Measurements from ENCODE around the gene IFT172.

Gene IFT172

GRCh38 chr2:27498975-27499374, 9.4 kb upstream of the IFT172 start:
- Histone ChIP-seq H4K20me1 (ENCODE audit: insufficient read depth, low read length) (no peaks in the 10 kb centered on the region), H3K9me3 (ENCODE audit: insufficient read depth, low read length, severe bottlenecking) (no peaks in the 10 kb centered on the region), H2AFZ (ENCODE audit: low read depth, low read length) (no peak overlapping the region), H3K79me2 (ENCODE audit: insufficient read depth, low read length) (no peaks in the 10 kb centered on the region), H3K27ac (ENCODE audit: low read length) (no peak overlapping the region), H3K4me1 (ENCODE audit: insufficient read depth, low read length) (no peaks in the 10 kb centered on the region), H3K36me3 (ENCODE audit: insufficient read depth, low read length) (no peaks in the 10 kb centered on the region), H3K4me2 (ENCODE audit: insufficient read depth, low read length) (no peak overlapping the region), H3K27me3 (ENCODE audit: insufficient read depth, low read length, poor library complexity) (peaks cover 8% of the 10 kb centered on the region), H3K9ac (ENCODE audit: low read depth, low read length) (no peak overlapping the region), H3K4me3 (ENCODE audit: low read depth in 1 of 2, low read length in 2 of 2) (no peak overlapping the region)
- DNase-seq (no peak), ATAC-seq (ENCODE audit: insufficient read depth, low read depth) (no peak)
- TF ChIP-seq CTCF (IDR thresholded peaks at IDR 0.05; ENCODE audit: borderline replicate concordance, extremely low read depth, low read length, poor library complexity, severe bottlenecking) (no peak), EZH2 (IDR thresholded peaks at IDR 0.05; ENCODE audit: borderline replicate concordance, low read depth, low read length, severe bottlenecking) (no peak)

GRCh38 chr2:27497288-27497627, 7.7 kb upstream of the IFT172 start:
- Histone ChIP-seq H3K79me2 (ENCODE audit: insufficient read depth, low read length) (no peaks in the 10 kb centered on the region), H3K27ac (ENCODE audit: low read length) (no peak overlapping the region), H4K20me1 (ENCODE audit: insufficient read depth, low read length) (no peaks in the 10 kb centered on the region), H3K4me2 (ENCODE audit: insufficient read depth, low read length) (no peak overlapping the region), H3K27me3 (ENCODE audit: insufficient read depth, low read length, poor library complexity) (peaks cover 8% of the 10 kb centered on the region), H3K4me1 (ENCODE audit: insufficient read depth, low read length) (no peaks in the 10 kb centered on the region), H3K9ac (ENCODE audit: low read depth, low read length) (no peak overlapping the region), H3K36me3 (ENCODE audit: insufficient read depth, low read length) (no peaks in the 10 kb centered on the region), H2AFZ (ENCODE audit: low read depth, low read length) (no peak overlapping the region), H3K4me3 (ENCODE audit: low read depth in 1 of 2, low read length in 2 of 2) (no peak overlapping the region), H3K9me3 (ENCODE audit: insufficient read depth, low read length, severe bottlenecking) (no peaks in the 10 kb centered on the region)
- DNase-seq = no peak
- TF ChIP-seq EZH2 (IDR thresholded peaks at IDR 0.05; ENCODE audit: borderline replicate concordance, low read depth, low read length, severe bottlenecking) (no peak), CTCF (IDR thresholded peaks at IDR 0.05; ENCODE audit: borderline replicate concordance, extremely low read depth, low read length, poor library complexity, severe bottlenecking) (no peak)
- ATAC-seq (ENCODE audit: insufficient read depth, low read depth) = no peak

GRCh38 chr2:27496357-27497287, 7.1 kb upstream of the IFT172 start, which contains the start of gene GCKR:
Gene GCKR, plus strand, starts transcription at chr2:27496839. Its CDS starts 66 bp downstream, at chr2:27496905.
- H3K27ac ChIP-seq (ENCODE audit: low read length) = no peak within 1 kb of the TSS
- H3K9ac ChIP-seq (ENCODE audit: low read depth, low read length) = no peak within 1 kb of the TSS
- H3K36me3 ChIP-seq (ENCODE audit: insufficient read depth, low read length) = no peaks in the 10 kb centered on the region
- no peaks in the 10 kb centered on the region for H3K4me1 ChIP-seq (ENCODE audit: insufficient read depth, low read length)
- DNase-seq (no peak), ATAC-seq (ENCODE audit: insufficient read depth, low read depth) (no peak)
- no peak within 1 kb of the TSS for H3K4me3 ChIP-seq (ENCODE audit: low read depth in 1 of 2, low read length in 2 of 2)
- no peaks in the 10 kb centered on the region for H3K79me2 ChIP-seq (ENCODE audit: insufficient read depth, low read length)
- no peaks in the 10 kb centered on the region for H3K9me3 ChIP-seq (ENCODE audit: insufficient read depth, low read length, severe bottlenecking)
- no peak within 1 kb of the TSS for H2AFZ ChIP-seq (ENCODE audit: low read depth, low read length)
- H3K27me3 ChIP-seq (ENCODE audit: insufficient read depth, low read length, poor library complexity) = peaks cover 8% of the 10 kb centered on the region
- TF ChIP-seq EZH2 (IDR thresholded peaks at IDR 0.05; ENCODE audit: borderline replicate concordance, low read depth, low read length, severe bottlenecking) = no peak
- H4K20me1 ChIP-seq (ENCODE audit: insufficient read depth, low read length) = no peaks in the 10 kb centered on the region
- no peak within 1 kb of the TSS for H3K4me2 ChIP-seq (ENCODE audit: insufficient read depth, low read length)

- H3K79me2 ChIP-seq (ENCODE audit: insufficient read depth, low read length) = no peaks in the 10 kb centered on the region
- H3K27ac ChIP-seq (ENCODE audit: low read length) = no peak overlapping the region
- peaks cover 8% of the 10 kb centered on the region for H3K27me3 ChIP-seq (ENCODE audit: insufficient read depth, low read length, poor library complexity)
- TF ChIP-seq EZH2 (IDR thresholded peaks at IDR 0.05; ENCODE audit: borderline replicate concordance, low read depth, low read length, severe bottlenecking) (no peak), CTCF (IDR thresholded peaks at IDR 0.05; ENCODE audit: borderline replicate concordance, extremely low read depth, low read length, poor library complexity, severe bottlenecking) (no peak)
- no peaks in the 10 kb centered on the region for H4K20me1 ChIP-seq (ENCODE audit: insufficient read depth, low read length)
- no peak overlapping the region for H2AFZ ChIP-seq (ENCODE audit: low read depth, low read length)
- H3K36me3 ChIP-seq (ENCODE audit: insufficient read depth, low read length) = no peaks in the 10 kb centered on the region
- DNase-seq (no peak), ATAC-seq (ENCODE audit: insufficient read depth, low read depth) (no peak)
- no peak overlapping the region for H3K9ac ChIP-seq (ENCODE audit: low read depth, low read length)
- H3K4me3 ChIP-seq (ENCODE audit: low read depth in 1 of 2, low read length in 2 of 2) = no peak overlapping the region
- H3K4me2 ChIP-seq (ENCODE audit: insufficient read depth, low read length) = no peak overlapping the region
- H3K4me1 ChIP-seq (ENCODE audit: insufficient read depth, low read length) = no peaks in the 10 kb centered on the region
- no peaks in the 10 kb centered on the region for H3K9me3 ChIP-seq (ENCODE audit: insufficient read depth, low read length, severe bottlenecking)
These were observed 6.4 kb upstream of the IFT172 start for GRCh38 chr2:27495840-27496356.

All from DND-41 (cell line).